Measurements from ENCODE around the gene ACACB. TPM values are rescaled to one million over a fixed set of nuclear protein-coding genes. Genes with fewer than 3 reads are reported as not detected.

The ACACB gene
- total RNA-seq: 3.9 and 5.7 TPM in 2 replicates
- polyA plus RNA-seq: 0.72 and 1.3 TPM in 2 replicates
- 0.90 and 1.1 TPM in 2 replicates for polyA plus RNA-seq (2011; cell fraction: cytosol; rRNA removed)
- 5.7 and 8.3 TPM in 2 replicates for polyA plus RNA-seq (2011; cell fraction: nucleus; rRNA removed)
- 1.1 and 1.2 TPM in 2 replicates for polyA plus RNA-seq (2012)
- 2.6 and 5.3 TPM in 2 replicates for polyA minus RNA-seq
- polyA minus RNA-seq (2011; cell fraction: cytosol; rRNA and poly(A)+ RNA removed): 5.4 TPM
- 8.5 and 9.1 TPM in 2 replicates for polyA minus RNA-seq (2011; cell fraction: nucleus; rRNA and poly(A)+ RNA removed)
- Bru-seq, nascent RNA: percentile 35 among the genes with signal in this experiment
- percentile 21 among the genes with signal in this experiment for BruChase-seq, experiment 1, labeled RNA remaining after a 6-hour chase
- percentile 24 among the genes with signal in this experiment for BruChase-seq, experiment 2, labeled RNA remaining after a 2-hour chase
- long read RNA-seq, partial matches to known transcripts: 0 of 2 reads
- long read RNA-seq, other reads (novel, unspliced or antisense): 2 of 2 reads

- BruUV-seq (replicated peaks): no TSS peak
- no peaks in the 10 kb centered on the region for H3K9me3 ChIP-seq (replicated peaks; ENCODE audit: control insufficient read depth, insufficient read depth, low read length)
- dilution Hi-C loops (cut with MboI; ENCODE audit: extremely low pct_ligation_motif_present, low sequenced_read_pairs) (no loop called here), intact Hi-C loops (cut with micrococcal nuclease) (no loop called here)
- ChIA-PET CTCF (interaction anchor here (0.9 kb wide), 1 partner anchor 255 kb away, joined by 4 read pairs; no protein-coding TSS in a partner anchor), POLR2A (no interaction called here)
- no peak within 1 kb of the TSS for H2AFZ ChIP-seq (ENCODE audit: low read depth, low read length)
- FAIRE-seq (no peak), DNase-seq (ENCODE audit: low read depth, low spot score) (no peak)
- H4K20me1 ChIP-seq (replicated peaks; ENCODE audit: control insufficient read depth, extremely low read depth, insufficient read depth, low read length): no peaks in the 10 kb centered on the region
- no peaks in the 10 kb centered on the region for H3K27me3 ChIP-seq (ENCODE audit: control insufficient read depth in 2 of 2, insufficient read depth in 2 of 2, low read length in 2 of 2)
- no peaks in the 10 kb centered on the region for H3K36me3 ChIP-seq (ENCODE audit: control insufficient read depth in 2 of 2, extremely low read depth in 1 of 2, insufficient read depth in 2 of 2, low read length in 2 of 2)
- H3K79me2 ChIP-seq (ENCODE audit: control insufficient read depth, insufficient read depth, low read length): no peaks in the 10 kb centered on the region
- H3K27ac ChIP-seq (ENCODE audit: insufficient read depth, low read depth, low read length): no peak within 1 kb of the TSS
- H3K9ac ChIP-seq (replicated peaks; ENCODE audit: extremely low read depth, insufficient read depth, low read length): no peak within 1 kb of the TSS
- H3K9me1 ChIP-seq (replicated peaks; ENCODE audit: control insufficient read depth, extremely low read depth, insufficient read depth, low read length): no peaks in the 10 kb centered on the region
- TF ChIP-seq POLR2A (IDR thresholded peaks at IDR 0.05; ENCODE audit: low read depth, low read length) (no peak), GATA2 (IDR thresholded peaks at IDR 0.05; ENCODE audit: insufficient read depth, insufficient read length, low read depth, low read length) (no peak), POLR2AphosphoS5 (IDR thresholded peaks at IDR 0.05; ENCODE audit: insufficient read depth, low read depth, low read length) (no peak), EZH2 (IDR thresholded peaks at IDR 0.05; ENCODE audit: borderline replicate concordance, low read depth, low read length, severe bottlenecking) (no peak), JUN (IDR thresholded peaks at IDR 0.05; ENCODE audit: borderline replicate concordance, insufficient read depth, insufficient read length, low read depth) (no peak), MYC (IDR thresholded peaks at IDR 0.05; ENCODE audit: low read depth, low read length) (no peak), FOS (IDR thresholded peaks at IDR 0.05; ENCODE audit: borderline replicate concordance, insufficient read depth, low read length) (no peak)
- TF ChIP-seq, protein P1, sequence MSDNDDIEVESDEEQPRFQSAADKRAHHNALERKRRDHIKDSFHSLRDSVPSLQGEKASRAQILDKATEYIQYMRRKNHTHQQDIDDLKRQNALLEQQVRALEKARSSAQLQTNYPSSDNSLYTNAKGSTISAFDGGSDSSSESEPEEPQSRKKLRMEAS (IDR thresholded peaks at IDR 0.05; ENCODE audit: insufficient read depth, insufficient read length): no peak
- TF ChIP-seq, protein P2, sequence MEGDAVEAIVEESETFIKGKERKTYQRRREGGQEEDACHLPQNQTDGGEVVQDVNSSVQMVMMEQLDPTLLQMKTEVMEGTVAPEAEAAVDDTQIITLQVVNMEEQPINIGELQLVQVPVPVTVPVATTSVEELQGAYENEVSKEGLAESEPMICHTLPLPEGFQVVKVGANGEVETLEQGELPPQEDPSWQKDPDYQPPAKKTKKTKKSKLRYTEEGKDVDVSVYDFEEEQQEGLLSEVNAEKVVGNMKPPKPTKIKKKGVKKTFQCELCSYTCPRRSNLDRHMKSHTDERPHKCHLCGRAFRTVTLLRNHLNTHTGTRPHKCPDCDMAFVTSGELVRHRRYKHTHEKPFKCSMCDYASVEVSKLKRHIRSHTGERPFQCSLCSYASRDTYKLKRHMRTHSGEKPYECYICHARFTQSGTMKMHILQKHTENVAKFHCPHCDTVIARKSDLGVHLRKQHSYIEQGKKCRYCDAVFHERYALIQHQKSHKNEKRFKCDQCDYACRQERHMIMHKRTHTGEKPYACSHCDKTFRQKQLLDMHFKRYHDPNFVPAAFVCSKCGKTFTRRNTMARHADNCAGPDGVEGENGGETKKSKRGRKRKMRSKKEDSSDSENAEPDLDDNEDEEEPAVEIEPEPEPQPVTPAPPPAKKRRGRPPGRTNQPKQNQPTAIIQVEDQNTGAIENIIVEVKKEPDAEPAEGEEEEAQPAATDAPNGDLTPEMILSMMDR (IDR thresholded peaks at IDR 0.05; ENCODE audit: extremely low read depth in 1 of 2, insufficient read depth in 1 of 2, low read depth in 1 of 2, low read length in 2 of 2): no peak
- peaks cover 4% of the 10 kb centered on the region for H3K4me1 ChIP-seq (ENCODE audit: control insufficient read depth, extremely low read depth, insufficient read depth, low read length)
- H3K4me3 ChIP-seq (replicated peaks in 1 of 3; ENCODE audit: insufficient read depth in 1 of 3, low read depth in 1 of 3, low read length in 3 of 3): no peak within 1 kb of the TSS
- no peak within 1 kb of the TSS for H3K4me2 ChIP-seq (ENCODE audit: insufficient read depth, low read length)
These were observed at the start of gene ACACB for GRCh38 chr12:109115758-109116610. ACACB (plus strand) TSS chr12:109116587; CDS start chr12:109139406, 22,819 bp downstream.

Data from endothelial cell of umbilical vein (primary cell).